ENCODE results near the gene BOD1L2.

BOD1L2 gene

DNA sequence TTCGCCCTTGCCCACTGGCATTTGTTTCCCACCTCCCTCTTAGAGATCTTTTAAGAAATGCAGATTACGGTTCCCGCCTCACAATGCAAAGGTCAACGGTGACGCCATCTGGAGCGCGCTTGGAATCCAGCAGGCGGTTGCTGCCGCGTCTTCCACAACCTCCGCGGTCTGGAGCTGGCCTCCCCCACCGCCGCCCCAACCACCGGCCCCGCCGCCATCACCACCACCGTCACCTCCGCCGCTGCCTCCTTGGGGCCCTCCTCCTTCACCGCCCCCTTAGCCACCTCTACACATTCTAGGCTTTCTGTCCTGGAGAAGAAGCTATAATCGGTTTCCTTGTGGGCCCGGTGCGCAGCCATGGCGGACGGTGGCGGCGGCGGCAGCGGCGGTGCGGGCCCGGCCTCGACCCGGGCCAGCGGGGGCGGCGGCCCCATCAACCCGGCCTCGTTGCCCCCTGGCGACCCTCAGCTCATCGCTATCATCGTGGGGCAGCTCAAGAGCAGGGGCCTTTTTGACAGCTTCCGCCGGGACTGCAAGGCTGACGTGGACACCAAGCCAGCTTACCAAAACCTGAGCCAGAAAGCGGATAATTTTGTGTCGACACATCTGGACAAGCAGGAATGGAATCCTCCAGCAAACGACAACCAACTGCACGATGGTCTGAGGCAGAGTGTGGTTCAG, at the start of gene BOD1L2:
BOD1L2 (plus strand) TSS at position 132 of the 681 bp plus-strand sequence; CDS start at position 358, 226 bp downstream.
- DNase-seq: no peak

DNA sequence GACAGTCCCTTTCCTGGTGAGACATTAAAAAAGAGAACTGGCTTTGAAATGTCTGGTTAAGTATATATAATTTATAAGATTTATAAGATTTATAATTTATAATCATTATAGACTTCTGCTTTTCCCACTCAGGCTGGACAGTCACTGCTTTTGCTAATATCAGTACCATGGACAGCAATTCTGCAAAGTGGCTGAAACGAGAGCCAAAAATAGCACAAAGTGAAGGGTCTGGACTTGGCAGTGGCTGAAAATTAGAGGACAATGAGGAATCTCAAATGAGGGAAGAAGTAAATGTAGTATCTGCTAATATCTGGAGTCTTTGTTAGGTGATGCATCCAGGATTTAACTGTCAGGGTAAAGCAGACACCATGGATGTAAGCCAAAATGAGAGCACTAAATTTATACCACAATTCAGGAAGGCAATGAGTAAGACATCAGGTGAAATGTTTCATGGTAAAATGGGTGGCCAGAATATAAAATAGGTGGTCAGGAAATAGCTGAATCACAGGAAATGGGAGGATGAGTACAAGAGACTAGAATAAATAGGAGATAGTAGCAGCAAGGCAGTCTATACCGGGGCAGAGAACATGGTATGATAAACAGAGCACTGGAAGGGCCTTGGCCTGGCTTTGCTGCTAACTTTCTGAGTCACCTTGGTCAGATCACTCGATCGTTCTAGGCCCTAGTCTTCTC, 39.6 kb upstream of the BOD1L2 start:
- no peak for DNase-seq

DNA sequence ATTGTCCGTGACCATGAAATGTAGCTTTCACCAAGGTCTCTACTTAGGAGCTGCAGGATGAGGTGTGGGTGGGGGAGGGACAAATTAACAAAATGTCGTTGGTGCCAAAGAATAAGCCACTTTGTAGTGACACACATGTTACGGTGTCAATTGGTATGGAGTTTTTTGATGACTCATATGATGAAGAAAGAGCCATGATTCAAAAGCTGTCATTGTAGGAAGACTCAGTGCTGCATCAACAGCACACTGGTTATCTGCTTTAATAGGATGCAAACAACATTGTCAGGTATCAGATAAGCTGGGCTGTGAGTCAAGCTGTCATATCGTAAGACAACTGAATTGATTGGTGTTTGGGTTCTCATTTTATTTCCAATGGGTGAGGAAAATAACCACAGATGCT, 36.6 kb upstream of the BOD1L2 start:
- no peak for DNase-seq

DNA sequence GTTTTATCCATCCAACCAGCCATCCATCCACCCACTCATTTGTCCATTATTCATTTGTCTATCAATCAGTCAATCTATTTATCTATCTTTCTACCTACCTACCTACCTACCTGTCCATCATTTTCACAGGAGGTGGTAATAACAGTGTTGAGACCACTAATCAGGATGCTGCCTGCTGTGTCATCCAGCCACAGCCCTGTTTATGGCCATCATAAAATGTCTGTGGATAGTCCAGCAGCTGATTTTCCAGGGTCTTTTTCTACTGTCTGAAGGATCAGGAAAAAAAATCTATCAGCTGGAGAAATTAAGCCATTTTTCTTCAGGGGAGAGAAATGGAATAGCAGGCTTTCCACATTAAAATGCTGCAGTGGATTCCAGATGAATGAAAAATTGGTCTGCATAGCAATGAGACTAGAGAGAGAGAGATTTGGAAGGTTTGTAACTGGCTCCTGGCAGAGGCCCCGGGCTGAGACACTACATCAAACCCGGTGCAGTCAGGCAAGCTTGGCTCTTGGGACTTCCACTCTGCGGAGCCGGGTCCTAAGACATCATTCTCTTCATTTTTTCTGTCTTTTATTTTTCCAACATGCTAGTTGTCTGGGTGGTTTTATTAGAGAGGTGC, 33.0 kb upstream of the BOD1L2 start:
- no peak for DNase-seq

DNA sequence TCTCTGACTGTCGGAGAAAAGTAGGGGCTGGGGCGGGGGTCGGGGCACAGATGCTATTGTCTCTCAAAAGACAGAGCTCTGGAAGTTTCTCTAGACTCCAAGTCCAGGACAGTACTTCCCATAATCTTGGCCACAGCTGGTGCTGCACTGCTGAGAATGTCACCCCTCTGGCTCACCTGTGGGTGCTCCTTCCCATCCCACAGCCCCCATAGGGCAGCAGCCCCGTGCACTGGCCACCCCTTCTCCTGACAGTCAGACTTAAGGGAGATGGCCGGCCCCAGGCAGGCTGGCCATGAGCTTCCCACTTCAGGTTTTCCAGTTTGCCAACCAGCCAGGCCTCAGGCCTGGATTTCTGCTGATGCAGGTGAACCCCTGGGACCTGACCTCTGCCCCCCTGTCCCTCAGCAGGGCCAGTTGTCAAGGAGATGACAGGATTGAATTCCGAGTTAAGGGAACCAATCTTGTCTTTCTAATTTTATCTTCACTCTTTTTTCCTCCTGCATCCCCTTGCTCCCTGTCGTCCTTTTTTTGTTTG, 30.2 kb upstream of the BOD1L2 start:
- DNase-seq: no peak

DNA sequence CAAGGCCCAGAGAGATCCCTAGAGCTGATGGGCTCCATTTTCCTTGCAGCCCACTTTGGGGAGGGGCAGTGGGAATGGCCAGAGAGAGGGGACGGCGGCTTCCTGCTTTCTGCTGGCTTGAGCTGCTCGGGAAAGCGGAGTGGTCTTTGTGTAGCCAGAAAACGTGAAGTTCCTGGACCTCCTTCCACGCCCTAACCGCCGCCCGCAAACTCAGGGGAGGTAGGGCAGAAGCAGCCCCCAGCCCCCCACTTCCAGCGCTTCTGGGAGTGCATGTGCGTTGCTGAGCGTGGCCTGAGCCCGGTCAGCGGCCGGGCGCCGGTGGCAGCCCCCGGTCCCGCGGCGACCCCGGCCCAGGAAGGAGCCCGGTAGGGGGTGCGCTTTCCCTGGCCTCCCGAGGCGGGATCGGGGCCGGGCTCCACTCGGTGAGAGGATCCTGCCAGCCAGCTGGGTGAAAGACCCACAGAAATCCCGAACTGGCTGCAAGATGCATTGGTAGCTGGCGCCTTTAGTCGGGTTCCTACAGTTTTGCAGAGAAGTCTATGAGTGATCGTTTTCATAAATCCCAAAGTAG, 25.3 kb upstream of the BOD1L2 start:
- no peak for DNase-seq

DNA sequence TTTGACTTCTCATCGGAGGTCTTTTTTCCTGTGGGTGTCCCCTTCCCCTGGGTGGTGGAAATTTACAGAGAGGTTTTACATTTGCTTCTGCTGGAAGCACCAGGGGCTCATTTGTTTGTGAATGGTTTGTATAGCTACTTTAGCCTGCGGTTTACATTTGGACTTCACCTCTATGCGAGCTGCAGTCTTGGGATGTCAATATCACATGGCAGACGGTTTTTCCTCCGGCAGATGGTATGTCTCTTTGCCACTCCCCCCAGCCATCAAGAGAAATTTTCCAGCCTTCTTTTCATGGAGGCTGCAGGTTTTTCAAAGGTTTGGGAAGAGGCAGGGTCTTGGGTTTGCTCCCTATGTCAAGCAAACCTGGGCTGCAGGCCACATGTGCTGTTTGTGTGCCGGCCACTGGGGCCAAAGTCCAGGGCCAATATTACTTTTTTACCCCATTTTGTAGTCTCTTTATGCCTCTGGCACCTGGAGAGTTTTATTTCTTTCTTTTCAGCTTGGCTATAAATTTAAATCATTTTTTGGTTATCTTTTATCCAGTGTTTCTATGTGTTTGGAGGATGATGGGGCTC, 23.9 kb upstream of the BOD1L2 start:
- DNase-seq: no peak

DNA sequence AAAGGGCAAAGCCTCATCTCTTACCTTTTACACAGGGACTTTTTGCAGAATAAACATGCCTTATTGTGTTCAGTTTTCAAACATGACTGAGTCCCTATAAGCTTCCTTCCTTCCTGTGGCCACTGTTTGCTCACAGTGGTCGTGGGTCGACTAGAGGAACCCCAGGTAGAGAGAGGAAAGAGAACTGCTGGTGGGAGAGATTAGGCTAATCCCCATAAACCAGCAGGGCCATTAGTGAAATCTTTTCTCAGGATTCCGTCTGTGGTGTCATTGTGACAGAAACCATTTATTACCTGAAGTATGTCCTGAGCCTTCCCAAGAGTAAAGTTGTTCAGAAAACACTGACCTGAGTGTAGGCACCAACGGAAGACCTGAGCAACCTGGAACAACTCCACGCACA, 21.3 kb upstream of the BOD1L2 start:
- DNase-seq: no peak

DNA sequence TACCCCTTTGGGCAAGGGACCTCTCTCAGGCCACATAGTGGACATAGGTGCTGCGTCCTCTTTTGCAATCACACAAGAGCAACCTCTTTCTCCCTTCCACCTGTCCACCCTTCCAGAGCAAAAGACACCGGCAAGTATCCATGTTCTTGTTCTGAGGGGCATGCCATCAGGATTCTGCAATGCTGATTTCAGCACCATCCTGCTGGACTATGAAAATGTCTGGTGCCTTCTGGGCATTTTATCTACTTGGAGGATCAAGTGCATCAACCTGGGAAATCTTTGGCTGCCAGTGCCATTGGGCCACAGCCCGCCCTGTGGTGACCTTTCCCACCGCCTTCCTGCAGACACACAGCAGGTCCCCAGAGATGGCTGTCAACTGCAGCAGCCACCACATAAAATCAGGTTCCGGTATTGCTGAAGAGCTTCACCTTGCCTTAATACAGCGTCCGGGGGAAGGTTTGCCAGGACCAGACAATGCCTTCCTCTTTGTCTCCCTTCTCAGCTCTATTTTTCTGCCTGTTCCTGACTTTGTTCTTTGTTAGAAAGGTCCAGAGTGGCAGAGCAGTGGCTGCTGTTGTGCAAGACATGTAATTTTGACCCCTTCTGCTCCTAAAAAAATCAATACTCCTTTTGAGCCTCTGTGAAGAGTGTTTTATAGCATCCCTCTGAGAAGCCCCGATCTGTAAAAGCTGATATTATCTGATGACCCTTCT, 18.5 kb upstream of the BOD1L2 start:
- no peak for DNase-seq

DNA sequence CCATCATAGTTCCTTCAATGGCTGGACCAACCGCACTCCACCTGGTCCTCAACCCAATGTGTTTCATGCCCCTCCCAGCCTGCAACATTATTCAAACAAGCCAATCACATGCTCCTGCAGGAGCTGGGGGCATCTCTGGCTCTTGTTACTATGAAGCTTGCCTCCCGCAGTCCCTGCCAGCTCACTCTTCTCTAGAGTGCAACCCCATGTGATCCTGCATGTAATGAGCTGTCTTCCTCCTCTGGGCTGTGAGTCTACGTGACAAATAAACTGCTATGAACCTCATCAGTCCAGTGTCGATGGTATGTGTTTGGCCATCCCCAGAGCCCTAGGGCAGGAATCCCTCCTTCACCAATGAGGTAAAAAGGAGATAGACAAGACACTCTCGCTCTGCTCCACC, 15.8 kb upstream of the BOD1L2 start:
- no peak for DNase-seq

DNA sequence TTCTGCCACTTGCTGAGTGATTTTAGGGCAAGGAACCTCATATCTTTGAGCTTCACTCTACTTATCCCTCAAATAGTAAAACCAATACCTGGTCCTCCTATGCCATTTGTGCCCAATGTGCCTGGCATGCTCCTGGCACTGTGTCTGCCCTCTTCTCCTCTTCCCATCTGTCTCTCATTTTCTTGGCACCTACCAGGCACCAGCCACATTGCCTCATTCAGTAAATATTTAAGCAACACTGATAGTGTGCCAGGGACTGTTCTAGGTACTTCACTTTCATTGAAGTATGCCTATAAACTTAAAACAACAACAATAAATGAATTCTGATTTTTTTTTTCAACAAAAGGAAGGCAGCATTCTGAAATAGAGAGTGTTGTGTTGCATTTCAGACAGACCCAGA, 15.1 kb upstream of the BOD1L2 start:
- no peak for DNase-seq

DNA sequence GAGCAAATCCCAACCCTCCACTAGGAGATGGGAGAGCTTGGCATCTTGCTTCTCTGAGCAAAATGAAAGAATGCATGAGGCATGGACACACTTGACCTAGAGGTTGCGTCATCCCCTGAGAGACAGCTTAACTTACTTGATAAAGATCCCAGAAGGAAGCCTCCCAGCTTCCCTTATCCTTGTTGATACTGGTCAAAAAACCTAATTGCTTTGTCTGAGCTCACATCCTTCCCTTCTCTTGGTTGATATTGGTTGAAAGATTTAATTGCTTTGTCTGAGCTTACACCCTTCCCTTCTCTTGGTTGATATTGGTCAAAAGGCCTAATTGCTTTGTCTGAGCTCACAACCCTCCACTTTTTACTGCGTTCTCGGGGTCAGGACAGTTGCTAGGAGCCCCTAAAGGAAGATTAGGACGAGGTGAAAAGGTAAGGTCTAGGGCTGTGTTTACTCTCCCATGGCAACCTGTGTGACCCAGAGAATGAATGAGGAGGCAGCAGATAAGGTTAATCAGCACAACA, 12.2 kb upstream of the BOD1L2 start:
- no peak for DNase-seq

DNA sequence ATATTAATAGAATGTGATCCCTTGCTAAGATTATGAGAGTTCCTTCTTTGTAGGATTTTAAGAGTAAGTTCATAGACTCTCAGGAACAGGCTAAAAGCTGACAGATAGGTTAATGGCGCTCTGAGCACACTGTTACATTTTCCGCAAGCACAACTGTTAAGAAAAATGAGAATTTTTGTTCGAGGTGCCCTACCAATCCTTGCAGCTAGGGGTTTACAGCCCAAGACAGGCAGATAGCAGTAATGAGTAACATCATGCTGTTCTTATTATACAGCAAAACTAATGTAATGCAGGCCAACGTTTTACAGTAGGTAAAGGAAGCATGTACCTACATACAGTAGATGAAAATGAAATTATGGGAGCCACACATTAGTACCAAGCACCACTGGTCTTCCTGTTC, 11.2 kb upstream of the BOD1L2 start:
- no peak for DNase-seq

DNA sequence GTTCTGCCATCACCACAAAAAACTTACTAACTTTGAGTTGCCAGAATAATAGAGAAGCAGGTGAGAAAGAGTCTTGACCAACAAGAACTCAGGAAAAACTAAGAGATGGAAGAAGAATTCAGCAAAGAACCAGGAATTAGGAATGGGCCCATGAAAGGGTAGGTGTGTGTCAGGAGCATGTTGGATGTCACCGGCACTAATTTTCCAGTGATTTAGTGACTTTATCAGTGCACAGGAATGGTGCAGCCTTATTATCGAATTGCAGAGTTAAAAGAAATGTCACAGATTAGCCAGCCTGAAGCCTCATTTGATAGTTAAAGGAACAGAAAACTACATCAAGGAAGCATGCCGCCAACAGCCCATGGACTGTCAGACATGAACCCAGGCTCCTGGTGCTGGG, 9.0 kb upstream of the BOD1L2 start:
- no peak for DNase-seq

DNA sequence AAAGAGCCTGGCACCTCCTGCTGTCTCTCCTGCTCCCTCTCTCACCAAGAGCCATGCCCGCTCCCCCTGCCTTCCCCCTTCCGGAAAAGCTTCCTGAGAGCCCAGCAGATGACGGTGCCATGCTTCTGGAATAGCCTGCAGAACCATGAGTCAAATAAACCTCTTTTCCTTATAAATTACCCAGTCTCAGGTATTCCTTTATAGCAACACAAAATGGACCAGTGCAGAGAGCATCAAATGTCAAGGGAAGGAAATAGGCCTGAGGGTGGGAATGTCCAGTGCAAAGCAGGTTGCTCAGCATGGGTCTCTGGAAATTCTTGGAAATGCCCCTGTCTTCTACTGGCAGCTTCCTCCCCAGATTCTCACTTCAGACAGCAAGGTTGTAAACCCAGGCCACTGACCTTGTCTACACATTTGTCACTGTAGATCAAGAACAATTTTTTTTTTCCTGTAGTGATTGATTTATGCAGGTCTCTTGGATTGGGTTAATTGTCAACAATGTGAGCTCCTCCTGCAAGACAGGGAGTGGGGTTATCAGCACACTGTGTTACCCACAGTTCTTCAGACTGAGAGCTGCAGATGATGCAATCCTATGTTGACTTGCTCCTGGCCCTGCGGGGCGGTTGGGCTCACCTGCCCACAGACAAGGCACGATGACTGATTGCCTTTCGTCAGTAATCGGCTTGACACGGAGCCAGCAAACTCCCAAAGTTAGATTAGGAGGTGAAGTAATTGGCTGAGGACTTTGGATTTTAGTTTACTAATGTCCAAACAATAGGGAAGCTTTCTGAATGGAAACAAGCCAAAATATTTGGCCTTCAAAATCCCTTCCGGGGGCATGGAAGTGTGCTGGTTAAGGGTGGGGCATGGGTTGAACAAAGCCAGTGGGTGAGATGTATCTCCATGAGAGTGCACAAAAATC, 5.4 kb upstream of the BOD1L2 start:
- DNase-seq: no peak

DNA sequence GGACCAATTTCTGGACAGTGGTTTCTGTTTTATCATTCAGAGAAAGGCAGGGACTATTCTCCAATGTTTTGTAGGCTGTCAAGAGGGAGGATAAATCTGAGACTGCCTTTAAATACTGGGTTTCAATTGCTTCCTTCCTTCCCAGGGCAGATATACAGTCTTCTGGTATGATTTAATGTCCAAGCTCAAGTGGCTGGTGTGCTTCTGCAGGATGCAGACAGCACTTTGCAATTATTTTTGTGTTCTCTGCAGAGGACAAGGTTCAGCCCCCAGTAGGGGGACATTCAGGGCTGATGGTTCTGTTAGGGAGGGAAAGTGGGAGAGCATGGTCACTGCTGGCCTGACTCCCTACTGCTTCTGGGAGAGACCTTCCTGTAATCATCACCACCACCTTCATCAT, 4.6 kb upstream of the BOD1L2 start:
- no peak for DNase-seq

DNA sequence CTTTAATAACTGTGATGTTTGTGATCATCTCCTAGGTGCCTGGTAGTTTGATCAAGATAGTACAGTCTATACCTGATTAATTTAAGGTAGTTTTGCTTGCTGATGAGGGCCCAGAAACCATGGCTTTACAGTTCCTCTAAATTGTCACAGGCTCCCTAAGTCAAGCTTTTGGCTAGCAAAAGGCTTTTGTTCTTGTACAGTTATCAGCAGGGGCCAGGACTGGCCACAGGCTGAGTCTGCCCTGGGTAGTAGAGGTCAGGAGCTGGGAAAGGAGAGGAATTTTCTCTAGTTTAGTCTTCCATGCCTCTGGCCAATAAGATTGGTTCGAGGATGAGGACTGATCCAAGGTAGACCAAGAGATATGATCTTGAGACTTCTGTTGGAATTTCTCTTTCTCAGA, 3.6 kb upstream of the BOD1L2 start:
- DNase-seq: no peak

DNA sequence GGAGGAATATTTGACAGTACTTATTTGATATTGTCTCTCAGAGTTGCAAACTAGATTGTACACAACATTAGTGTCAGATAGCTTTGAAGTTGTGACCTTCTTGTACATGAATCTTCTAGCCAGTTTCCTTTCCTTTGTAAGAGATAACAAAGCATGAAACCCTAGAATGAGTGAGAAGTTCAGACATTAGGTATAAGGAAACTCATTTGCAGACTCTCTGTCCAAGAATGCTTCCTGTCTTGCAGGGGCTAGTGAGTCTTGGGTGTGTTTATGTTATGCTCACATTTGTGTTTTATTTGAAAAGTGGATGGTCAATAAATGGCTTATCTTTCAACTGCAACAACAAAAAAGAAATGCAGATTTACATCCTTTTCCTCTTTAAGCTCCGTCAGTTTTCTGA, 1.4 kb downstream of the BOD1L2 start:
- DNase-seq: no peak

DNA sequence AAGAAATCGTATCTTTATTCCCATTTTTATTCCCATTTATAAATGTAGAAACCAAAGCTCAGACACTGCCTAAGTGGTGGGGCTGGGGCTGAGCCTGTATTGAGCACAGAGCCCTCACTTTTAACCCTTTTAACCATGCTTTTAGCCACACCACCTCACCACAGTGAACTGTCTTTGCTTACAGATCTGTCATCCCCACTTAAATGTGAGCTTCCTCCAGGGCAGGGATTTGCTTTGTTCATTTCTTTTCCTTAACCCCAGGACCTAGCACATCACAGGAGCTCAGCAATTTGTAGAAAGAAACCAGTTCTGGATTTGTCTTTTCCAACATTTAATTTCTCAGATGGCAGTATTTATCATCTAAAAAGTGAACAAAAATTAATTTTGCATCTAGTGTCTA, 2.2 kb downstream of the BOD1L2 start:
- DNase-seq: no peak

DNA sequence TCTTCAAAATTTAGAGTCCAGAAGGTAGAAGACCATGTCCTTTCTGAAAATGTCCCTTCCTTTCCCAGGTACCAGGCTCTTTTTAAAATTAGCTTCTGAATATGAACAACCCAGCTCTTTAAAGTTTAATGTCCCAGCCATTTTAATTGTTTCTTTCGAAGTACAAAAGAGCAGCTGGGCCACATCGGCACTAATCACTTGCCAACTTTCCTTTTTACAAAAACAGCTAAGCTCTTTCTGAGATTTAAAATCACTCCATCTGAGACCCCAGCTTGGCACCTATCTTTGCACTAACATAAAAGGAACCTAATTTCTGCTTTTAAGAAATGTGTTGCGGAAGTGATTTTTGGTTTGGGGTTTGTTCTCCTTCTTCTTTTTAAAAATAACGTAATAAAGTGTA, 2.6 kb downstream of the BOD1L2 start:
- DNase-seq: no peak

DNA sequence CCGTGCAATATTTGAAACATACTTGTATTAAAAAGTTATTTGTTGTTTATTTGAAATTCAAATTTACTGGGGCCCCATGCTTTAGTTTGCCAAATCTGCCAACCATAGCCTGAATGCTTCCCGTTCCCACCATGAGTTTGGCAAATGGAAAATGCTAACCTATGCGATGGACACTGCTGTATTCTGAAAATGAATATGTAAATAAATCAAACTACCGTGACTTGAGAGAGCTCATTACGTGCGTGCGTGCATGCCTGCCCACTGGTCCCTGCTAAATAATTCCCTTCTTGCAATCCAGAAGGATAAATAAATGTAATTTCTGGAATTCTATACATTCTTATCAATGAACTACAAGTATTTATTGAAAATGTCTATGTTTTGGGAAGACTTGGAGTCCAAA, 3.2 kb downstream of the BOD1L2 start:
- no peak for DNase-seq

All from T1000 (cell line).